NCI-H2171 treated with DMSO at 0.1 percent for 48 hours (cell line): ENCODE results near the gene RAB11A.

ENCODE experiments used
- DNase-seq: peaks from one replicate; lab custom pipeline; 2025; lab: John Stamatoyannopoulos, UW

RAB11A gene

GRCh38 chr15:65916664-65917406, 47.5 kb downstream of the RAB11A start:
- peak; percentile 9 for DNase-seq

- DNase-seq: no peak
Observed at GRCh38 chr15:65917407-65917756, 48.1 kb downstream of the RAB11A start.

- no peak for DNase-seq
Observed at GRCh38 chr15:65917936-65918335, 48.6 kb downstream of the RAB11A start.

GRCh38 chr15:65918357-65918920, 49.1 kb downstream of the RAB11A start:
- no peak for DNase-seq

- DNase-seq: no peak
Observed at GRCh38 chr15:65918945-65919344, 49.7 kb downstream of the RAB11A start.

- no peak for DNase-seq
Observed at GRCh38 chr15:65919353-65919752, 50.1 kb downstream of the RAB11A start.

- DNase-seq: peak; percentile 62
Observed at GRCh38 chr15:65920121-65920520, 50.8 kb downstream of the RAB11A start.

- DNase-seq: no peak
Observed at GRCh38 chr15:65920825-65921309, 51.6 kb downstream of the RAB11A start.

GRCh38 chr15:65921780-65922179, 52.5 kb downstream of the RAB11A start:
- no peak for DNase-seq

GRCh38 chr15:65922621-65923020, 53.3 kb downstream of the RAB11A start:
- DNase-seq: no peak

GRCh38 chr15:65923264-65923663, 54.0 kb downstream of the RAB11A start:
- DNase-seq: no peak

GRCh38 chr15:65924004-65924403, 54.7 kb downstream of the RAB11A start:
- no peak for DNase-seq

GRCh38 chr15:65925338-65925737, 56.0 kb downstream of the RAB11A start:
- no peak for DNase-seq

GRCh38 chr15:65926459-65926858, 57.2 kb downstream of the RAB11A start:
- no peak for DNase-seq

GRCh38 chr15:65926899-65927298, 57.6 kb downstream of the RAB11A start:
- DNase-seq: no peak

- no peak for DNase-seq
Observed at GRCh38 chr15:65927545-65927944, 58.3 kb downstream of the RAB11A start.

- DNase-seq: no peak
Observed at GRCh38 chr15:65929573-65929972, 60.3 kb downstream of the RAB11A start.

- DNase-seq: peak; percentile 85
Observed at GRCh38 chr15:65930134-65930533, 60.8 kb downstream of the RAB11A start.

GRCh38 chr15:65931221-65931620, 61.9 kb downstream of the RAB11A start:
- DNase-seq: no peak

GRCh38 chr15:65935391-65935790, 66.1 kb downstream of the RAB11A start:
- DNase-seq: peak; percentile 20

- peak; percentile 10 for DNase-seq
Observed at GRCh38 chr15:65936282-65936681, 67.0 kb downstream of the RAB11A start.

GRCh38 chr15:65937054-65937453, 67.8 kb downstream of the RAB11A start:
- no peak for DNase-seq

GRCh38 chr15:65937476-65937875, 68.2 kb downstream of the RAB11A start:
- DNase-seq: no peak

GRCh38 chr15:65938604-65939003, 69.3 kb downstream of the RAB11A start:
- DNase-seq: no peak
